Coronary artery (tissue), 2 donors: ENCODE data around the gene ZNF76.

Experiments used
- DNase-seq: peaks from one replicate; pipeline ENCODE4 v3.0.0-alpha.2; 2017; ENCODE audit warnings: low spot score
- H3K27ac ChIP-seq, 2 donors: fragments of 200-600 bp; sonication (generic); one replicate each; pipeline ENCODE4 v1.5.1; 2016 to 2019
- H3K4me3 ChIP-seq: fragments of 200-600 bp; sonication (generic); 2 replicates; pipeline ENCODE4 v1.5.1; 2016; ENCODE audit warnings: mild to moderate bottlenecking, moderate library complexity
- CTCF ChIP-seq: fragments of 200-600 bp; sonication (generic); IDR thresholded peaks from one replicate; pipeline ENCODE4 v1.5.1; 2019; ENCODE audit warnings: antibody characterized with exemption

ZNF76 gene

DNA sequence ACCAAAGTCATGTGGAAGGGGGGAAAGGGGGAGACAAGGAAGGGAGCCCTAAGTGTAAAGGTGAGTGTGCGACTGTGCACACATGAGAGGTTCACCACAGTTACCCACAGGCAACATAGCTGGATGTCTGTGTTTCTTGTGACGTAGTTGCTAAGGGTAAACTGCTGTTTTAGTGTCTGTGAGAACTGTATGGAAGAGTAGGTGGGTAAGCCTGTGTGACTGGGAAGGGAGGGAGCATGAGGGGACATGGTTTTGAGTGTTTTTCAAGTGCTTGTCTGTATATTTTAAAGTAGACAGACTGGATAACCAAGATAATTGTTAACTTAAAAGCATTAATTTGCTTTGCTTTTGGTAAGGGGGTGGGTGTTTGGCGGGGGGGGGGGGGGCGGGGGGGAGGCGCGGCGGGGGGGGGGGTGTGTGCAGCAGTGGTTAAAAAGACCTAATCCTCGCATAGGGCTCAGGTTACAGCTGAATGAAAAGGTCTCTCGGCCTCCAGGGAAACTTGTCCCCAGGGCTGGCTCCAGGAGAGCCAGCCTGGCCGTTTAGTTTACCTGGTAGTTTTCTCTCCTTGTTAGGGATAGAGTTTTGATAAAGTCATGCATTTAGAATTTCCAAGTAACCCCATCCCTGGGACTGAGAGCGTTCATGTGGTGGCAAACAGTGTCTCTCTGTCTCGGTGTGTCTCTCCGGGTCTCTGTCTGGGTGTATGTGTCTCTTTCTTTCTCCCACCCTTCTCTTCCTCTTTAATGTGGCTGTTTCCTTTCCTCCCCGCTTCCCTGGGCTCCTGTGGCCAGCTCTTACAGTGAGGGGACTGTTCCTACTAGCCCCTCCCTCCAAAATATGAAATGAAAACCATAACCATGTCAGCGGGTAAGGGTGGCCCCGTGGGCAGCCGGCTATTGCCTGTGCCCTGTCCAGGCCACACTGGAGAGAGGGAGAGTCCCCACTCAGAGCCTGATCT, 42.4 kb upstream of the ZNF76 start:
- Histone ChIP-seq H3K4me3 (no peak overlapping the region), H3K27ac (no peak overlapping the region)
- no peak for DNase-seq
- no peak for TF ChIP-seq CTCF

DNA sequence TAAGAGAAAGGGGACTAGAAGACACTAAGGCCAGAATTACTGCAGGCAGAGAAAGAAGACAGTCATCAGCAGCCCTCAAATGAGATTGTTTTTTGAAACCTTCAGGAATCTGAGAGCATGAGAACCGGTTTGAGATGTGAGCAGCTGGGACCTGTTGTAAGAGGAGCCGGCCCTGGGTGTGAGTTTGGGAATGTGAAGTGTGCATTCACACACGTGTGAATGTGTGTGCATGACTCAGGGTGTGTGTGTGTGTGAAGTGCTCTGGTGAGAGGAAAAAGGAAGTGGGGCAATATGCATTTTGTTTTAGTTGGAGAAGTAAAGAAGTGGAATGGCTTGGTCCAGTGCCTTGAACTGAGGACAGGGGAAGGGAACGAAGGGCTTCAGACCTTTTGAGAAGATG, 41.5 kb upstream of the ZNF76 start:
- H3K4me3 ChIP-seq, result no peak overlapping the region
- no peak for TF ChIP-seq CTCF
- DNase-seq, result no peak

GRCh38 chr6:35218456-35218855, 41.1 kb upstream of the ZNF76 start:
- H3K4me3 ChIP-seq, result no peak overlapping the region
- DNase-seq, result no peak
- peak overlapping the region in 1 of 2 donors; percentile 21 for H3K27ac ChIP-seq
- TF ChIP-seq CTCF, result no peak

More for the DNA sequence above, 41.5 kb upstream of the ZNF76 start:
- peak overlapping the region in 1 of 2 donors; percentile 21 for H3K27ac ChIP-seq

- no peak for TF ChIP-seq CTCF
- H3K4me3 ChIP-seq, result no peak overlapping the region
- no peak overlapping the region for H3K27ac ChIP-seq
- DNase-seq, result no peak
Measured at GRCh38 chr6:35219683-35220326, 39.7 kb upstream of the ZNF76 start.

- no peak for DNase-seq
- TF ChIP-seq CTCF, result no peak
- no peak overlapping the region for H3K27ac ChIP-seq
- no peak overlapping the region for H3K4me3 ChIP-seq
Measured at GRCh38 chr6:35220711-35221110, 38.8 kb upstream of the ZNF76 start.

- no peak for DNase-seq
- Histone ChIP-seq H3K4me3 (no peak overlapping the region), H3K27ac (no peak overlapping the region)
- TF ChIP-seq CTCF, result no peak
Measured at GRCh38 chr6:35223396-35223795, 36.1 kb upstream of the ZNF76 start.
